HG03378 (cell line): ENCODE data around the gene ACTN1.
"Not testable (repeated sequence)": the region's sequence is repeated elsewhere in the genome, so short reads cannot be mapped to it uniquely, and the experiment has no call there.

ENCODE experiments used
- ATAC-seq: cut with Tn5 transposase; IDR thresholded peaks from one replicate; pipeline ENCODE4 v1.9.1; 2021; ENCODE audit warnings: mild to moderate bottlenecking, moderate library complexity; ENCODE audit not compliant: unreplicated experiment

ACTN1 gene

DNA sequence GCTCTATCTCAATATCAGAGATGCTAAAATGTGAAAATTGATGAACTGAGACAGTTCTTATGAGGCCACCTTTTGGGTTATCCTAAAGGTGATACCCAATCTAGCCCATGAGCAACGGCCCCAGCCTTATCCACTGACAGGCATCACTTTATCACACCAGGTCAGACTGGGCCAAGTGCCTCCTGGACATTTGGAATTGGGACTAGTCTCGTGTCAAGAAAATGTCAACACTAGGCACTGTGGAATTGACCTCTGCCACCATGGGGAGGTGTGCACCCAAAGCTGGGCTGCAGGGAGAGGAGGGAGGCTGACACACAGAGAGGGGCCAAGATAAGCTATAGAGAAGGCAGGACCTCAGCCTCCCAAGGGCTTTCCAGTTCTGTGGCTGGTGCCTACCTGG lies 107.7 kb downstream of the ACTN1 start:
- ATAC-seq = no peak

DNA sequence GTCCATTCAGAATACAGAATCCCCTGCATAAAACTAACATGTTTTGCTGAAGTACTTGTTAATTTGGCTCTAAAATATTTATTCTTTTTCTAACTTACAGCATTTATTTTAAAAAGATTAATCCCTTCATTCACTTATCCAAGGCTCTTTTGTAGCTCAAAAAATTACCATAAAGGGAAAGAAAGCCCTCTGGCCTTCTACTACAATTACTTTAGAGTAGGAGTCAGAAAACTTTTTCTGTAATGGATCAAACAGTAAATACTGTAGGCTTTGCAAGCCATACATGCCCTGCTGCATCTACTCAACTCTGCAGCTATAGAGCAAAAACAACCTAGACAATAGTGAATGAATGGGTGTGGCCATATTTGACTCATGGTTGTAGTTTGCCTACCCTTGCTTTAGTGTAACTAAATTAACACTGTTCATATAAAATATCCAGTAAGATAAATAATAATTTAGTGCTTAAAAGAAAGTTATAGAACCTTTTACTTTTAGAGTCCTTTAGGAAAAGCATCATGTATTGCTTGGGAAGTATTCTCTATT lies 112.0 kb downstream of the ACTN1 start:
- ATAC-seq = no peak

DNA sequence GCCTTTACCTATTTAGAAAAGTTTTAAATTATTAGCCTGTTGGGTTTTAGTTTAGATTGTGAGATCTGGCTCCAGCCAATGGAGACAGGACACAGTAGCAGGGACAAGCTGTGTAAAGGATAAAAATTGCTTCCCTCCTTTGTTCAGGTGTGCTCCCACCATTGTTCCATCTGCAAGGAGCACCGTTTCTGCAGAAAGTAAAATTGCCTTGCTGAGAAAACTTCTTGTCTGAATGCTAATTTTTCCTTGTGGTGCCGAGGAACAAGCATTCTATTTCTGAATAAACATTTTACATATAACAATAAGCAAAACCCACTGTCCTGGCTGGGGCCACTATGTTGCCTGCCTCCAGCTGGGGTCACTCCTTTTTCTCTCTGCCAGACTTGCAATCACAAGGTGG lies 113.6 kb downstream of the ACTN1 start:
- ATAC-seq = no peak

DNA sequence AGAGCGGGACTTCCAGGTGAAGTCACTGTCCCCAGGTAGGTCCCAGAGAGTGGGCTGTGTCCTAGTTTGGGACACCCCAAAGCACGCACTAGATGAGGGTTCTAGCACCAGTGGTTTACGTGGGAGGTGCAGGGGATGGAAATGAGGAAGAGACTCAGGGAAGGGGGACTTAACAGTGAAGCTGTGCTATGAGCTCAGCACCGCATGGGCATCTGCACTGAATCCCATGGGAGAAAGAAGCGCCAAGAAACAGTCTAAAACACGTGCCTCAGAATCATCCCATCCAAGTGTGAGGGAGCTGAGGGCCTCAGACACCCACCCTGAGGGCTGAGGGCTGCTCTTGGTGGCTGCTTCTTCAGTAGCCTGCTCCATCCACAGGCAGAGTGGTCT lies 114.7 kb downstream of the ACTN1 start:
- ATAC-seq = no peak

DNA sequence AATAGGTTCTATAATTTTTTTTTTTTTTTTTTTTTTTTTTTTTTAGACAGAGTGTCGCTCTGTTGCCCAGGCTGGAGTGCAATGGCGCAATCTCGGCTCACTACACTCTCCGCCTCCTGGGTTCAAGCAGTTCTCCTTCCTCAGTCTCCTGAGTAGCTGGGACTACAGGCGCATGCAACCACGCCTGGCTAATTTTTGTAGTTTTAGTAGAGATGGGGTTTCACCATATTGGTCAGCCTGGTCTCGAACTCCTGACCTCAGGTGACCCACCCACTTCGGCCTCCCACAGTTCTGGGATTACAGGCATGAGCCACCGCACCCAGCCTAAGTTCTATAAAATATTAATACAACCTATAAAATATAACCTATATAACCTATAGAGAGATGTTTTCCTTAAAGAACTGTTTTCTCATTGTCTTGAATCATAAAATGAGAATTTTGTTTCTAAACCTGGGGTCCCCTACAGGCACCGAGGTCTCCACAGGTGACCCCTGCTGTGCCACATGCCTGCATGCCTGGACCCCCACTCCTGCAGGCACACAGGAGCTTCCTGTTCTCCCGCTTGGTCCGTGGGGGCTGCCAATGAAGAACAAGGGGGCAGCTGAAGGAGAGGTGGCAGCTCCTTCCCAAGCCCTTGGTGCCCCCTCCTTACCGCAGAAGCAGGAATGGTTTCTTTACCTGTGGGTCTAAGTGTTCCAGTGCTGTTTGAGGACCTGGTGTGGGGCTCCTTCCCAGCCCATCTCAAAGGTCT lies 115.3 kb downstream of the ACTN1 start:
- no peak for ATAC-seq

DNA sequence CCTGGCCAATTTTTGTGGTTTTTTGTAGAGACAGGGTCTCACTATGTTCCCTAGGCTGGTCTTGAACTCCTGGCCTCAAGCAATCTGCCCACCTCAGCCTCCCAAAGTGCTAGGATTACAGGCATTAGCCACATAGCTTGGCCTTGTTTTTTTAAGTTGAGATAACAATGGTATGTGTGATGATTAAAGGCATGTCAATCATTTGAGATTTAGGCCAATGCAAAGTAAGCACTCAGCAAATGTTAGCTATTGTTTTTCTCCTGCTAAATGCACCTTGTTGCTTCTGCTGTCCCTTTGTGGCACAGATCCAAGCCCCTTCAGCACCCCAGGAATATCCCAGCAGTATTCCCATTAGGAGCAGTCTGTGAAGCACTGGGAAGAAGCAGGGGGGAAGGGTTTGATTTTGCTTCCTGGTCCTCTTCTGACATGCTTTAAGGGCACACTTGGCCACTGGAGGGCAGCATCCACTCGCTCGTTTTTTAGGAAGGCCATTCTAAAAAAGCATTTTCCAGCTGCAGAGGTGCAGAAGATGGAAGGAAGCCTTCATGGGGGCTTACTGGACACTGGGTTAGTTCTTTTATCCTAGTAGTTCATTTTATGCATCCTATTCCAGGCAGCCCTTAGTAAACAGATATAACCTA lies 116.0 kb downstream of the ACTN1 start:
- ATAC-seq = no peak

DNA sequence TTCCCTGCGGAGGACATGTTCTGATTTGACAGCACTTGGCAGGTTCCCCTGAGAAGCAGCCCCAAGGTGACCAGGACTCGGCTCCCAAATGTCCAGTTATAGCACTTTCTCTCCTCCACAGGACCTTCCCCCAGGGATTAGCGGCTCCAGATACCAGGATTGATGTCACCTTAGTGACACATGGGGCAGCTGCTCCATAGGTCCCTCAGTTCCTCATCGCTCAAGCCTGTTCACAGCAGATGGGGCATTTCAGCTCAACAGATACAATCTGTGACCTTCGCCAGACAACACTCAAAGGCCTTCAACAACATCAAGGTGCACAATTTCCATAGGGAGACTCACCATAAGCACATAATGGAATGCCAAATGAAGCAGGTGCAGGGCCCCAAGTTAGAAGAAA lies 118.3 kb downstream of the ACTN1 start:
- ATAC-seq = no peak

DNA sequence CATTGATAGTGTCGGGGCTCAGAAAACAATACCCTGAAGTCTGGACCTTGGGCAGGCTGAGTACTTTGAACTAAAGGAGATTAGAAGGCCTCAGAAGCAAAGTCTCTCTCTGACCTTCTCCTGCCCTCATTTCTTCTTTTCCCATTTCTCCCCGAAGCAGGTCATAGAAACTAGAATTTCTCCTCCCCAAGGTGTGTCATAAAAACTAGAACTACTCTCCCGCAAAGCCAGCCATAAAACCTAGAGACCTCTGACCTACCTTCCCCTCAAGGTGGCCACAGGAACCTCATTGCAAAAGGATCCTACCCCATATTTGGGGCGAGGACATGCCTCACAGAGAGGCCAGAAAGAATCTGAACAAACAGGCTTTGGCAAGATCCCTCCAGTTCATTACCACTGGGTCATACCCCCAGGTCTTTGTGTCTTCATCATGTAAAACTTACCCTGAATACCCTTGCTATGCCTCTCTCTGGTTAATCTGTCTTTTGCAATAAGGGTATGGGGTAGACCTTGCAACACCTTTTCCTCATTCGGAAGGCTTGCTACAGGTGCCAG lies 121.5 kb downstream of the ACTN1 start:
- ATAC-seq = no peak

DNA sequence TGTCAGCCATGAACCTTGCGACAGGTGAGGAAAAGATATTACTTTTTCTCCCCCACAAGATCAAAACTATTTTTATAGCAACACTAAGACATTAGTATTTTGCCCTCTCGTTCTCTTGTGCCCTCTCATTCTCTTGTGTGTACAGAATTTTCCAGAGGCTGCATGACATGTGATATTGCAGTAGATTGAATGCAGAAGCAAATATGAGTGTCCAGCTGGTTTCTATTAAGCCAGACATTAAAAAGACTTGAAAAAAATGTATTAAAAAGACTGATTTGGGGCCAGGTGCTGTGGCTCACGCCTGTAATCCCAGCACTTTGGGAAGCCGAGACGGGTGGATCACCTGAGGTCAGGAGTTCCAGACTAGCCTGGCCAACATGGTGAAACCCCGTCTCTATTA lies 122.5 kb downstream of the ACTN1 start:
- ATAC-seq = no peak

DNA sequence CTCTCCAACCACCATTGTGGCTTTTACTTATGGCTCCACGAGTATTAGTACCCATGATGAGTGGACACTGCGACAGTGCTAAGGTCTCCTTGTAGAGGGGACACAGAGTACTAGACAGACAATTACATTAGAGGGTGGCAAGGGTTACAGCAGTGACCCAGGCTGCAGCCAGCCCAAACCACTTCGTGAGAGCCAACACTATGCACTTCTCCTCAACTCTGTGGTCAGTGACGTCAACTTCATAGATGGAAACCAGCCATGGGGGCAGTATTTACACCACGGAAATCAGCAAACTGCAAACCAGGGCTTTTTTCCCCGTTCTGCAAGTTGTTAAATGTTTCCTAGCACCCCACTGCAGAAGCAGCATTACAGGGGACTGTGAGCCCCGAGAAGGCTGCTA lies 124.7 kb downstream of the ACTN1 start:
- no peak for ATAC-seq

DNA sequence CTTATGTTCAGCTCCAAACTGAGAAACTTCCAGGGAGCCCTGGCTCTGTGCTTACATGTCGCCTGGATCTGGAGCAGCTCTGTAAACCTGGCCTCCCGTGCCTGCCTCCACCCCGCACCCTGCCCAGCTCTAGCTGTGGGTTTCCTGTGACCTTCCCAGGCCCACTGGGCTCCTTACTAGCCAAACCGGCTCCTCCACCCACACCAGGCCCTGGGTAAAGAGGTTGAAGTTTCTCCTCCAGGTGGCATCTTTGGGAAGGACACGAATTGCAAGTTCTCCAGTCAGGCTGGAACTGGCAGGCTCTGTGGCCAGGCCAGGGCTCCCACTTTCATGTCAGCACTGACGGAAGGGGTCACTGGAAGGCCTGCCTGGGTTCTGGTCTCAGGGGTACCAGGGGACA lies 125.4 kb downstream of the ACTN1 start:
- ATAC-seq = no peak

DNA sequence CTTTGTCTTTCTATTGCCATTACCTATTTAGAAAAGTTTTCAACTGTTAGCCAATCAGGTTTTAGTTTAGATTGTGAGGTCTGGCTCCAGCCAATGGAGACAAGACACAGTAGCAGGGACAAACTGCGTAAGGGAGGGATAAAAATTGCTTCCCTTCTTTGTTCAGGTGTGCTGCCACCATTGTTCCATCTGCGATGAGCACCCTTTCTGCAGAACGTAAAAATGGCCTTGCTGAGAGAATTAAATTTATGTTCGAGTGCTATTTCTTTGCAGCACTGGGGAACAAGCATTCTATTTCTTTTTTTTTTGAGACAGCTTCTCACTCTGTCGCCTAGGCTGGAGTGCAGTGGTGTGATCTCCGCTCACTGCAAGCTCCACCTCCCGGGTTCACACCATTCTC lies 126.6 kb downstream of the ACTN1 start:
- ATAC-seq = not testable (repeated sequence)

DNA sequence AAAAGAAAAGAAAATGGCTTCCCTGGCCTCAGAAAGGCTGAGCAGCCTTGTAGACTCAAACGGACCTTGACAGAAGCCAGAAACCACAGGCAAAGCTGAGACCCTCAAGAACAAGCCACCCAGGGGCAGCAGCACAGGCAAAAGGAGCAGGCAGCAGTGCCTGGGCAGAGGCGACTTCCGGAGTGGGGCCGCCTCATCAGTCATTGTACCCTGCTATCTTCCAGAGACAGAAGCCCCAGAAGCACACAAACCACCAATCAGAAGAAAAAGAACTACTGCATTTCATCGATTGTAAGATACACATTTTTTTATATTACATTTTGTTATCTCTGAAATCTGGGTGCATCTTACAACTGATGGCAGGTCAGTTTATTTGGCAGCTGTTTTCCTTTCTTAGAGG lies 128.0 kb downstream of the ACTN1 start:
- no peak for ATAC-seq

DNA sequence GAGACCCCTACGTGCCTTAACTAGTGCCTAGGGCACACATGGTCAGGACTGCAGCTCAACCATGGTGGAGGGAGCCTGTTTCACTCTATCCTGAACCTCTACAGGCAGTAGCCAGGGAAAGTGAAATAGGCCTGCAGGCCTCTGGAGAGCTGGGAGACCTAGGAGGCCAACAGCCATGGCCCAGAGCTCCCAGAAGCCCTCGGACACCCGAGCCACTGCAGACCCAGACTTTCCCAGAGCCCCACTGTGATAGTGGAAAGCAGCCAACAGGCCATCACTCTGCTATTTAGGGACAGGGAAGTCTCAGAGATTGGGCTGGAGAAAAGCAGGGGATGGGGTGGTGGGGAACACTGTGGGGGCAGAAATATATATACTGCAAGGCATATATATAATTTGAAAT lies 129.7 kb downstream of the ACTN1 start:
- ATAC-seq = no peak

DNA sequence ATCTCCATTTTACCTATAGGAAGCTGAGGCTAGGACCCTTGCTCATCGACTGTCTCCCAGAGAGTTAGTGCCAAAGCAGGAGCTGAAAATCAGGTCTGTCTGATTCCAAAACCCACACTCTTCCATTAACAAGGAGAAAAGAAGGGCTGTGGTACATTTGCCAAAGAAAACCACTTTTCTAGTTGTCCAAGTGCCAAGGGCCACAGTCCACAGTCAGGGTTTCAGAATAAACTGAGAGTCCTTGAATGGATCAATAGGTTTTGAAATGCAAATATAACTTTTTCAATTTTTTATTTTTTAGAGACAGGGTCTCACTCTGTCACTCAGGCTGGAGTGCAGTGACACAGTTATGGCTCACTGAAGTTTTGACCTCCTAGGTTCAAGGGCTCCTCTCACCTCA lies 130.8 kb downstream of the ACTN1 start:
- ATAC-seq = no peak

DNA sequence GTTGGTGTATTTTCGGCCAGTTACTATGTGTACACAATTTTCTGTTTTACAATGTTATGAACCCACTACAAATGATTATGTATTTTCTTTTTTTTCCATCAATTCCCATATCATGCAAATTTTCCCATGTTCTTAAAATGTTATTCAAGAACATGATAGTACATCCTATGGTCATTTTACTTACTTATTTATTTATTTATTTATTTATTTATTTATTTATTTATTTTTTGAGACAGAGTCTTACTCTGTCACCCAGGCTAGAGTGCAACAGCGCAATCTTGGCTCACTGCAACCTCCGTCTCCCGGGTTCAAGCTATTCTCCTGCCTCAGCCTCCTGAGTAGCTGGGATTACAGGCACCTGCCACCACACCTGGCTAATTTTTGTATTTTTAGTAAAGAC lies 131.5 kb downstream of the ACTN1 start:
- not testable (repeated sequence) for ATAC-seq

DNA sequence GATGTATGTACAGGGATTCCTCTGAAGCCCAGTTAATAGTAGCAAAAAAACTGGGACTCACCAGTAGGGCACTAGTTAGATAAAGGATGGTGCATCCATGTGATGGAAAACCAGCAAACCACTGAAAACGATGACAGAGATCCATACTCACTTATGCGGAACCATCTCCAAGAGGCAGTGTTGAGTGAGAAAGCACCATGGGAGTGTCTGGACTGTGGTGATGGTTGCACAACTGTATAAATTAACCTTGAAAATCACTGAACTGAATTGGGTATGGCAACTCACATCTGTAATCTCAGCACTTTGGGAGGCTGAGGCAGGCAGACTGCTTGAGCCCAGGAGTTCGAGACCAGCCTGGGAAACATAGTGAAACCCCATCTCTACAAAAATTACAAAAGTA lies 132.6 kb downstream of the ACTN1 start:
- no peak for ATAC-seq

DNA sequence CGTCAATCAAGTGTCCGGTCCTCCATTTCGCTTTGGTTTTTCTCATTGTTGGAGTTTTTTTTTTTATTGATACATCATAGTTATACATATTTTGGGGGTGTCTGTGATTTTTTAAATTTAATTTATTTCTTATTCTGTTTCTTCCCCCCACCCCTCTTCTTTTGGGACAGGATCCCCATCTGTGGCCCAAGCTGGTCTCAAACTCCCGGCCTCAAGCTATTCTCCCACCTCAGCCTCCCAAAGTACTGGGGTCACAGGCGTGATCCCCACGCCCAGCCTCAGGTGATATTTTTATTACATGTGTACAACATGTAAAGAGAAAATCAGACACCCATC lies 134.9 kb downstream of the ACTN1 start:
- no peak for ATAC-seq

DNA sequence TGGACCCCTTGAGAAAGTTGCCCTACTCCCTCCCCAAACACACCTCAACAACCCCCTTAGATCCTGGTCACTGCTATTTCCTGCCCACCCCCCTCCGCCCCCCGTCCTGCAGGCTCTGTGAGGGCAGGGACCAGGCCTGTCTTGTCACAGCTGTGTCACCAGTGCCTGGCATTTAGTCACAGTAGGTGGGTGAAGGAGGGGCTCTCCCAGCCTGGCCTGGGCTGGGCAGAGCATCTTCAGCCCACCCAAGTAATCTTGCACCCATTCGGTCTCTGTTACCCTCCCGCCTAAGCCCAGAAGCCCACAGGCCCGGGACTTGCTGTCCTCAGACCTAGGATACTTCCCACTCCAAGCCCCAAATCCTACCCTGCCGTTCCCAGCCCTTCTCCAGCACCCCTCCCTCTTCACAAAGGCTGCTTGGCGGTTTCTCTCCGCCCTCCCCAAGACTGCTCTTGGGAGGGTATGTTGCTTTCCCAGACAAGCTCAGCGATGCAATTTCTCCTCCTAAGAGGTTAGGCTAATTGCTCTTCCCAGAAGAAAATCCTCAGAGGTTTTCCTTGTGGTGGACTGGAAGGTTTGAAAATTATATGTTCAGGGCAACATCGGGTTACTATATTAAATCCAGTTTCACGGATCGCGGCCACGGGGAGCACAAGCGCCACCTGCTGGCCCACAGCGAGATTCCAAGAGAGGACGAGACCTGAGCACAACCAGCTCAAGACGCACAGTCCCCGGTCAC lies 135.5 kb downstream of the ACTN1 start:
- ATAC-seq = no peak

DNA sequence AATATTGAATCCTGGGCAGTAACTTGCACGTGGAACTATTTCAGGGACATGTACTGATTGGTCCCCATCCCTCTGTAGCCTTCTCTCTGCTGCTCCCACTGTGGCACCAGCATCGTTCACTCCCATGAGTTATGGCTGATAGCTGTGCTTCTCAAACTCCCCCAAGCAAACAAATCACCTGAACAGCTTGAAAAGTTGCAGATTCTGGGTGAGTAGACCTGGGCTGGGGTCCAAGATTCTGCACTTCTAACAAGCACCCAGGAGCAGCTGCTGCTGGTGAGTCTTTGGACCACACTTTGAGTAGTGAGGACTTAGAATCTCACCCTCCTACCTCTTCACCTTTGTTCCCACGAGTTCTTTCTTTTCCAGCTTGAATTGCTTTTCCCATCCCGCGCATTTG lies 136.8 kb downstream of the ACTN1 start:
- no peak for ATAC-seq

DNA sequence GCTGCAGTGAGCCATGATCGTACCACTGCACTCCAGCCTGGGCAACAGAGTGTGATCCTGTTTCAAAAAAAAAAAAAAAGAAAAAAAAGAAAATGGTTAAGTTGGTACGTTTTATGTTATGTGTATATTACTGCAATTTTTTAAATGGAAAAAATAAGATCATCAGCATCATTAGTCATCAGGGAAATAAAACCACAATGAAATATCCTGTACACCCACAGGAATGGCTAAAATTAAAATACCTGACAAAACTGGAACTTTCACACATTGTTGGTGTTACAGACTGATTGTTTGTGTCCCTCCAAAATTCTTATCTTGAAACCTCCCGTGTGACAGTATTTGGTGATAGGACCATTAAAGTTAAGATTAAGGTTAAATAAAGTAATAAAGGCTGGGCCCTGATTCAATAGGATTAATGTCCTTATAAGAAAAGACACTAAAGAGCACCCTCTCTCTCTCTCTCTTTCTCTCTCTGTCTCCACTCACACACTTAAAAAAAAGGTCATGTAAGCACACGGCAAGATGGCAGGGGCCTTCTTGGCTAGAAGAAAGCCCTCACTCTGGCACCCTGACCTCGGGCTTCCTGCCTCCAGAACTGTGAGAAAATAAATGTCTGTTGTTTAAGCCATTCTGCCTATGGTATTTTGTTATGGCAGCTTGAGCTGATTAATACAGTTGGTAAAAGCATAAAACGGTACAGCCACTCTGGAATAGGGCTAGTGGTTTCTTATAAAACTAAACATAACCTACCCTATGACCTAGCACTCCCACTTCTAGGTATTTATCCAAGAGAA lies 137.9 kb downstream of the ACTN1 start:
- ATAC-seq = no peak
